HG02981 (cell line): ENCODE results near the gene FSTL4.

Experiments used
- ATAC-seq: cut with Tn5 transposase; IDR thresholded peaks from one replicate; pipeline ENCODE4 v1.9.1; 2021; ENCODE audit warnings: mild to moderate bottlenecking, moderate library complexity; ENCODE audit not compliant: unreplicated experiment

The FSTL4 gene

GRCh38 chr5:133372293-133372937 lies 239.9 kb downstream of the FSTL4 start:
- no peak for ATAC-seq

- ATAC-seq: no peak
These were observed 240.8 kb downstream of the FSTL4 start for GRCh38 chr5:133371371-133372155.

GRCh38 chr5:133370904-133371303 lies 241.4 kb downstream of the FSTL4 start:
- no peak for ATAC-seq

GRCh38 chr5:133370036-133370831 lies 242.1 kb downstream of the FSTL4 start:
- ATAC-seq: no peak

GRCh38 chr5:133368916-133369783 lies 243.2 kb downstream of the FSTL4 start:
- ATAC-seq: no peak

- ATAC-seq: no peak
These were observed 244.4 kb downstream of the FSTL4 start for GRCh38 chr5:133367984-133368383.

GRCh38 chr5:133367071-133367786 lies 245.1 kb downstream of the FSTL4 start:
- no peak for ATAC-seq

- ATAC-seq: no peak
These were observed 245.9 kb downstream of the FSTL4 start for GRCh38 chr5:133366438-133366837.

- ATAC-seq: no peak
These were observed 246.6 kb downstream of the FSTL4 start for GRCh38 chr5:133365738-133366137.

GRCh38 chr5:133364936-133365707 lies 247.2 kb downstream of the FSTL4 start:
- no peak for ATAC-seq

- no peak for ATAC-seq
These were observed 248.3 kb downstream of the FSTL4 start for GRCh38 chr5:133363807-133364587.

- no peak for ATAC-seq
These were observed 249.9 kb downstream of the FSTL4 start for GRCh38 chr5:133362438-133362837.

GRCh38 chr5:133361922-133362321 lies 250.4 kb downstream of the FSTL4 start:
- ATAC-seq: no peak

- ATAC-seq: no peak
These were observed 251.5 kb downstream of the FSTL4 start for GRCh38 chr5:133360693-133361472.

GRCh38 chr5:133359861-133360260 lies 252.5 kb downstream of the FSTL4 start:
- ATAC-seq: no peak

- no peak for ATAC-seq
These were observed 254.1 kb downstream of the FSTL4 start for GRCh38 chr5:133358271-133358670.

- no peak for ATAC-seq
These were observed 254.6 kb downstream of the FSTL4 start for GRCh38 chr5:133357758-133358157.

- no peak for ATAC-seq
These were observed 255.3 kb downstream of the FSTL4 start for GRCh38 chr5:133356984-133357421.
